Measurements from ENCODE around the gene PITPNC1.
"Not testable (repeated sequence)": the region's sequence is repeated elsewhere in the genome, so short reads cannot be mapped to it uniquely, and the experiment has no call there.

The PITPNC1 gene

GRCh38 chr17:67578679-67579405, 201.8 kb downstream of the PITPNC1 start:
- DNase-seq (ENCODE audit: low read depth) = not testable (repeated sequence)

GRCh38 chr17:67582673-67583081, 205.6 kb downstream of the PITPNC1 start:
- no peak for DNase-seq (ENCODE audit: low read depth)

- no peak for DNase-seq (ENCODE audit: low read depth)
Measured at GRCh38 chr17:67585077-67585602, 208.1 kb downstream of the PITPNC1 start.

- no peak for DNase-seq (ENCODE audit: low read depth)
Measured at GRCh38 chr17:67588326-67588725, 211.2 kb downstream of the PITPNC1 start.

GRCh38 chr17:67594115-67594880, 217.2 kb downstream of the PITPNC1 start:
- no peak for DNase-seq (ENCODE audit: low read depth)

GRCh38 chr17:67600408-67600807, 223.3 kb downstream of the PITPNC1 start:
- DNase-seq (ENCODE audit: low read depth) = no peak

GRCh38 chr17:67601897-67602296, 224.8 kb downstream of the PITPNC1 start:
- no peak for DNase-seq (ENCODE audit: low read depth)

GRCh38 chr17:67602444-67602843, 225.4 kb downstream of the PITPNC1 start:
- no peak for DNase-seq (ENCODE audit: low read depth)

GRCh38 chr17:67602974-67603373, 225.9 kb downstream of the PITPNC1 start:
- DNase-seq (ENCODE audit: low read depth) = no peak

GRCh38 chr17:67605256-67605912, 228.3 kb downstream of the PITPNC1 start:
- DNase-seq (ENCODE audit: low read depth) = no peak

GRCh38 chr17:67606471-67606870, 229.4 kb downstream of the PITPNC1 start:
- DNase-seq (ENCODE audit: low read depth) = no peak

GRCh38 chr17:67606896-67607604, 230.0 kb downstream of the PITPNC1 start:
- DNase-seq (ENCODE audit: low read depth) = no peak

GRCh38 chr17:67610061-67610460, 233.0 kb downstream of the PITPNC1 start:
- no peak for DNase-seq (ENCODE audit: low read depth)

GRCh38 chr17:67613961-67614360, 236.9 kb downstream of the PITPNC1 start:
- no peak for DNase-seq (ENCODE audit: low read depth)

GRCh38 chr17:67615011-67615561, 238.0 kb downstream of the PITPNC1 start:
- no peak for DNase-seq (ENCODE audit: low read depth)

GRCh38 chr17:67615736-67616135, 238.7 kb downstream of the PITPNC1 start:
- no peak for DNase-seq (ENCODE audit: low read depth)

GRCh38 chr17:67617304-67617899, 240.3 kb downstream of the PITPNC1 start:
- DNase-seq (ENCODE audit: low read depth) = no peak

GRCh38 chr17:67619555-67619954, 242.5 kb downstream of the PITPNC1 start:
- no peak for DNase-seq (ENCODE audit: low read depth)

- DNase-seq (ENCODE audit: low read depth) = no peak
Measured at GRCh38 chr17:67620088-67620487, 243.0 kb downstream of the PITPNC1 start.

GRCh38 chr17:67620636-67621035, 243.6 kb downstream of the PITPNC1 start:
- DNase-seq (ENCODE audit: low read depth) = no peak

- no peak for DNase-seq (ENCODE audit: low read depth)
Measured at GRCh38 chr17:67623767-67624166, 246.7 kb downstream of the PITPNC1 start.

Data from HS-5 (cell line).